ENCODE measurements around the gene TTC21B.

Gene TTC21B

GRCh38 chr2:165835363-165835762 lies 118.2 kb downstream of the TTC21B start:
- no peaks in the 10 kb centered on the region for H3K36me3 ChIP-seq (replicated peaks in 1 of 2; ENCODE audit: control insufficient read depth in 2 of 2, insufficient read depth in 2 of 2, low read length in 2 of 2)

GRCh38 chr2:165833156-165833555 lies 120.4 kb downstream of the TTC21B start:
- Histone ChIP-seq H2BK12ac (ENCODE audit: low read length) (no peak overlapping the region), H3K23ac (ENCODE audit: low read depth, low read length, poor library complexity) (no peak overlapping the region), H3K4me1 (ENCODE audit: control insufficient read depth in 2 of 2, insufficient read depth in 1 of 2, low read depth in 1 of 2, low read length in 2 of 2) (peaks cover 2 to 4% of the 10 kb centered on the region in 2 donors), H4K8ac (ENCODE audit: low read depth, low read length) (no peak overlapping the region), H3K4me2 (ENCODE audit: insufficient read depth, low read length, poor library complexity, severe bottlenecking) (no peak overlapping the region), H3K27me3 (ENCODE audit: control insufficient read depth in 3 of 3, insufficient read depth in 3 of 3, low read depth in 1 of 3, low read length in 3 of 3) (no peaks in the 10 kb centered on the region), H3K36me3 (replicated peaks in 1 of 2; ENCODE audit: control insufficient read depth in 2 of 2, insufficient read depth in 2 of 2, low read length in 2 of 2) (no peaks in the 10 kb centered on the region), H3K4me3 (ENCODE audit: low read length in 2 of 2) (no peak overlapping the region), H4K91ac (ENCODE audit: low read depth, low read length, poor library complexity) (no peak overlapping the region), H3K9ac (ENCODE audit: low read depth, low read length, poor library complexity) (no peak overlapping the region), H3K4ac (ENCODE audit: low read length) (no peak overlapping the region), H3K18ac (ENCODE audit: low read length) (no peak overlapping the region), H2BK120ac (ENCODE audit: low read depth, low read length) (no peak overlapping the region), H2BK5ac (ENCODE audit: low read length) (no peak overlapping the region), H3K27ac (replicated peaks; ENCODE audit: low read length) (no peak overlapping the region), H2AK5ac (ENCODE audit: low read depth, low read length) (no peak overlapping the region), H2BK15ac (ENCODE audit: low read length) (no peak overlapping the region), H3K79me1 (ENCODE audit: low read depth, low read length) (no peaks in the 10 kb centered on the region), H3K9me3 (replicated peaks in 1 of 2; ENCODE audit: control insufficient read depth in 2 of 2, insufficient read depth in 1 of 2, low read depth in 1 of 2, low read length in 2 of 2) (no peaks in the 10 kb centered on the region), H2AFZ (ENCODE audit: low read length) (no peak overlapping the region), H3K14ac (ENCODE audit: low read length) (no peak overlapping the region)
- no peak for DNase-seq (ENCODE audit: low spot score)
- WGBS, 2 donors (ENCODE audit: extremely low coverage in 2 of 2, insufficient read length in 2 of 2, insufficient replicate concordance in 1 of 2): no CpG with 5 or more reads among the region's 4 CpGs

More at GRCh38 chr2:165835363-165835762, 118.2 kb downstream of the TTC21B start:
- no peaks in the 10 kb centered on the region for H3K9me3 ChIP-seq (replicated peaks in 1 of 2; ENCODE audit: control insufficient read depth in 2 of 2, insufficient read depth in 1 of 2, low read depth in 1 of 2, low read length in 2 of 2)
- no peak overlapping the region for H4K8ac ChIP-seq (ENCODE audit: low read depth, low read length)
- H3K4me1 ChIP-seq (ENCODE audit: control insufficient read depth in 2 of 2, insufficient read depth in 1 of 2, low read depth in 1 of 2, low read length in 2 of 2): peaks cover 2 to 4% of the 10 kb centered on the region in 2 donors
- no peak overlapping the region for H2BK5ac ChIP-seq (ENCODE audit: low read length)
- no peak overlapping the region for H2AFZ ChIP-seq (ENCODE audit: low read length)
- H3K4ac ChIP-seq (ENCODE audit: low read length): no peak overlapping the region
- H2BK120ac ChIP-seq (ENCODE audit: low read depth, low read length): no peak overlapping the region
- no peak overlapping the region for H2BK15ac ChIP-seq (ENCODE audit: low read length)
- H3K14ac ChIP-seq (ENCODE audit: low read length): no peak overlapping the region
- no peak overlapping the region for H3K4me3 ChIP-seq (ENCODE audit: low read length in 2 of 2)
- H4K91ac ChIP-seq (ENCODE audit: low read depth, low read length, poor library complexity): no peak overlapping the region
- no peaks in the 10 kb centered on the region for H3K79me1 ChIP-seq (ENCODE audit: low read depth, low read length)
- no peak overlapping the region for H3K27ac ChIP-seq (replicated peaks; ENCODE audit: low read length)
- H2AK5ac ChIP-seq (ENCODE audit: low read depth, low read length): no peak overlapping the region
- no peak overlapping the region for H3K4me2 ChIP-seq (ENCODE audit: insufficient read depth, low read length, poor library complexity, severe bottlenecking)
- H3K9ac ChIP-seq (ENCODE audit: low read depth, low read length, poor library complexity): no peak overlapping the region
- no peaks in the 10 kb centered on the region for H3K27me3 ChIP-seq (ENCODE audit: control insufficient read depth in 3 of 3, insufficient read depth in 3 of 3, low read depth in 1 of 3, low read length in 3 of 3)
- no CpG with 5 or more reads among the region's 2 CpGs for WGBS, 2 donors (ENCODE audit: extremely low coverage in 2 of 2, insufficient read length in 2 of 2, insufficient replicate concordance in 1 of 2)
- H2BK12ac ChIP-seq (ENCODE audit: low read length): no peak overlapping the region
- no peak overlapping the region for H3K18ac ChIP-seq (ENCODE audit: low read length)
- H3K23ac ChIP-seq (ENCODE audit: low read depth, low read length, poor library complexity): no peak overlapping the region
- DNase-seq (ENCODE audit: low spot score): no peak

- Histone ChIP-seq H2AFZ (ENCODE audit: low read length) (no peak overlapping the region), H4K91ac (ENCODE audit: low read depth, low read length, poor library complexity) (no peak overlapping the region), H4K8ac (ENCODE audit: low read depth, low read length) (no peak overlapping the region), H2BK120ac (ENCODE audit: low read depth, low read length) (no peak overlapping the region), H3K9me3 (replicated peaks in 1 of 2; ENCODE audit: control insufficient read depth in 2 of 2, insufficient read depth in 1 of 2, low read depth in 1 of 2, low read length in 2 of 2) (no peaks in the 10 kb centered on the region), H2AK5ac (ENCODE audit: low read depth, low read length) (no peak overlapping the region), H3K4me2 (ENCODE audit: insufficient read depth, low read length, poor library complexity, severe bottlenecking) (no peak overlapping the region), H3K4me1 (ENCODE audit: control insufficient read depth in 2 of 2, insufficient read depth in 1 of 2, low read depth in 1 of 2, low read length in 2 of 2) (peaks cover 0 to 4% of the 10 kb centered on the region in 2 donors), H2BK15ac (ENCODE audit: low read length) (no peak overlapping the region), H3K9ac (ENCODE audit: low read depth, low read length, poor library complexity) (no peak overlapping the region), H3K23ac (ENCODE audit: low read depth, low read length, poor library complexity) (no peak overlapping the region), H3K36me3 (replicated peaks in 1 of 2; ENCODE audit: control insufficient read depth in 2 of 2, insufficient read depth in 2 of 2, low read length in 2 of 2) (no peaks in the 10 kb centered on the region), H3K27me3 (ENCODE audit: control insufficient read depth in 3 of 3, insufficient read depth in 3 of 3, low read depth in 1 of 3, low read length in 3 of 3) (no peaks in the 10 kb centered on the region), H3K14ac (ENCODE audit: low read length) (no peak overlapping the region), H3K27ac (replicated peaks; ENCODE audit: low read length) (no peak overlapping the region), H3K79me1 (ENCODE audit: low read depth, low read length) (no peaks in the 10 kb centered on the region), H3K4ac (ENCODE audit: low read length) (no peak overlapping the region), H3K4me3 (ENCODE audit: low read length in 2 of 2) (no peak overlapping the region), H2BK12ac (ENCODE audit: low read length) (no peak overlapping the region), H2BK5ac (ENCODE audit: low read length) (no peak overlapping the region), H3K18ac (ENCODE audit: low read length) (no peak overlapping the region)
- no CpG with 5 or more reads among the region's 1 CpG for WGBS, 2 donors (ENCODE audit: extremely low coverage in 2 of 2, insufficient read length in 2 of 2, insufficient replicate concordance in 1 of 2)
- no peak for DNase-seq (ENCODE audit: low spot score)
Measured at GRCh38 chr2:165827921-165828276, 125.7 kb downstream of the TTC21B start.

- Histone ChIP-seq H2BK12ac (ENCODE audit: low read length) (no peak overlapping the region), H3K4me1 (ENCODE audit: control insufficient read depth in 2 of 2, insufficient read depth in 1 of 2, low read depth in 1 of 2, low read length in 2 of 2) (no peaks in the 10 kb centered on the region), H3K4me2 (ENCODE audit: insufficient read depth, low read length, poor library complexity, severe bottlenecking) (no peak overlapping the region), H2AK5ac (ENCODE audit: low read depth, low read length) (no peak overlapping the region), H3K14ac (ENCODE audit: low read length) (no peak overlapping the region), H3K9ac (ENCODE audit: low read depth, low read length, poor library complexity) (no peak overlapping the region), H4K91ac (ENCODE audit: low read depth, low read length, poor library complexity) (no peak overlapping the region), H4K8ac (ENCODE audit: low read depth, low read length) (no peak overlapping the region), H2AFZ (ENCODE audit: low read length) (no peak overlapping the region), H3K4ac (ENCODE audit: low read length) (no peak overlapping the region), H3K4me3 (ENCODE audit: low read length in 2 of 2) (no peak overlapping the region), H3K18ac (ENCODE audit: low read length) (no peak overlapping the region), H2BK120ac (ENCODE audit: low read depth, low read length) (no peak overlapping the region), H3K27me3 (ENCODE audit: control insufficient read depth in 3 of 3, insufficient read depth in 3 of 3, low read depth in 1 of 3, low read length in 3 of 3) (no peaks in the 10 kb centered on the region), H3K23ac (ENCODE audit: low read depth, low read length, poor library complexity) (no peak overlapping the region), H3K79me1 (ENCODE audit: low read depth, low read length) (no peaks in the 10 kb centered on the region), H3K36me3 (replicated peaks in 1 of 2; ENCODE audit: control insufficient read depth in 2 of 2, insufficient read depth in 2 of 2, low read length in 2 of 2) (no peaks in the 10 kb centered on the region), H2BK15ac (ENCODE audit: low read length) (no peak overlapping the region), H3K27ac (replicated peaks; ENCODE audit: low read length) (no peak overlapping the region), H2BK5ac (ENCODE audit: low read length) (no peak overlapping the region), H3K9me3 (replicated peaks in 1 of 2; ENCODE audit: control insufficient read depth in 2 of 2, insufficient read depth in 1 of 2, low read depth in 1 of 2, low read length in 2 of 2) (no peaks in the 10 kb centered on the region)
- DNase-seq (ENCODE audit: low spot score): no peak
- no CpG with 5 or more reads among the region's 3 CpGs for WGBS, 2 donors (ENCODE audit: extremely low coverage in 2 of 2, insufficient read length in 2 of 2, insufficient replicate concordance in 1 of 2)
Measured at GRCh38 chr2:165827016-165827920, 126.3 kb downstream of the TTC21B start.

Measured in neuronal stem cell (in vitro differentiated cells).